RKO (cell line): Measurements from ENCODE around the gene SDK2.
"Not testable (repeated sequence)": the region's sequence is repeated elsewhere in the genome, so short reads cannot be mapped to it uniquely, and the experiment has no call there.

ENCODE experiments used
- DNase-seq: peaks from one replicate; pipeline ENCODE4 v3.0.0-alpha.2; 2016; ENCODE audit warnings: low spot score

SDK2 gene

GRCh38 chr17:73317513-73318426, 326.5 kb downstream of the SDK2 start:
- no peak for DNase-seq

GRCh38 chr17:73316919-73317505, 327.2 kb downstream of the SDK2 start:
- DNase-seq: no peak

DNA sequence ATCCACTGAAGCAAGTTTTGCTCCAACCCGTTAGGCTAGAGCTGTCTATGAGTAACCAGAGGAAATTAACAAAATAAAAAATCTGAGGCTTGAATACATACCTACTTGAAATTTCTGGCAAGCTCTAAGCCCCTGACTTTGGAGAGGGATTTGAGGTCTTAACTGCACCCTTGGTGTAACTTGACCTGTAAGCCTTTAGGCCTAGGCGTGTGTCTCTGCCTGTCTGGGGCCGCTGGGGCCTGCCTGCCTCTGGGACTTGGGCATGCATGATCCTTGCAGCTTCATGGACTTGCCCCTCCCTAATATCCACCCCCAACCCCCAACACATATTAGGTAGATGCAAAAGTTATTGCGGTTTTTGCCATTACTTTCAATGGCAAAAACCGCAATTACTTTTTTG, 328.8 kb downstream of the SDK2 start:
- DNase-seq: no peak

- DNase-seq: no peak
Measured at GRCh38 chr17:73313526-73314127, 330.6 kb downstream of the SDK2 start.

DNA sequence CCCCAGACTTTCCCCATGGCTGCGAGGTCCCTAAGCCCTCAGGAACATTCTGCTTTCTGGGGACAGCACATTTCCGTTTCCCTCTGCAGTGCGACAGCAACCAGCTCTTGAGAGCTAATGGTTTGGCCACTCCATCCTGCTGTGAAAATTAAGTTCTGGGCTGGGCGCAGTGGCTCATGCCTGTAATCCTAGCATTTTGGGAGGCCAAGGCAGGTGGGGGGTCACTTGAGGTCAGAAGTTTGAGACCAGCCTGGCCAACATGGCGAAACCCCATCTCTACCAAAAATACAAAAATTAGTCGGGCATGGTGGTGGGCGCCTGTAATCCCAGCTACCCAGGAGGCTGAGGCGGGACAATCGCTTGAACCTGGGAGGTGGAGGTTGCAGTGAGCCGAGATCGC, 331.4 kb downstream of the SDK2 start:
- DNase-seq: not testable (repeated sequence)

DNA sequence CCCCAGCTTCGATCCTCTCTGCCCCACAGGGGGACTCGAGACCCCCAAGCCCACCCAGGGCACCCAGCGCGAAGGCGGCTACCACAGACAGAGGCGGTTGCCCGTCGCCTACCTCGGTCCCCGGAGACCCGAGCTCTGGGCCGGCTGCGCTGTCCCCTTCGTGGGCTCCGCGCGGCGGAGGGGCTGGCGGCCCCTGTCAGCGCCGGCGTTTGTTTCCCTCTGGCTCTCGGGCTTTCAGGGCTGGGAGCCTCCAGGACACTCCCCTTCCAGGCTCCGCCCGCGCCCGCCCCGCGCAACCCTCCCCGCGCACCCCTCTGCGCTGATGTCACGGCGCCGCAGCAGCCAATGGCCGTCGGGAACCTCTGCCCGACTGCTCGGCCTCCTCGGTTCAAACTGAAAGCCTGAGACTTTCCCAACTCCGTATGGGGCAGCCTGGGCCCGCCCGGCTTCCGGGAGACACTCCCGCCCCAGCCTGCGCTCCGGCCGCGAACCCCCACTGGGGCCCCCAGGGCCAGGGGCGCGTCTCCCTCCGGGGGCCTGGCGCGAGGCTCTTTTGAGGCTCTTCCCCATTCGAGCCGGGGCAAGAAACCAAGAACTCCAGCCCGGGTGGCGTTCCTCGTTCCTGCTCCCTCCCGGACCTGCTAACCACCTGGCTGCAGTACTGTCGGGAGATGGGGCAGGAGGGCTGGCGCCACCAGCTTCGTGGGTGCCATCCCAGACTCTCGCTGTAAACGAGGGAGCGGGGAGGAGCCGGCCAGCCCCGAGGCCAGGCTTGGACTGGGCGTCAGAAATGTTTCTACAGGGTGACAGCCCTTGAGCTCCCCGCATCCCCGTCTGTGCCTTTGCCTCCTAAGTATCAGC, 332.2 kb downstream of the SDK2 start, which contains the start of gene CDC42EP4:
Gene CDC42EP4, minus strand, starts transcription at position 221 of the 861 bp plus-strand sequence. CDS start 25,501 bp downstream, outside the sequence.
- peak; percentile 91 for DNase-seq

GRCh38 chr17:73311428-73311780, 332.8 kb downstream of the SDK2 start:
- DNase-seq: no peak

- peak; percentile 69 for DNase-seq
Measured at GRCh38 chr17:73309727-73310596, 334.3 kb downstream of the SDK2 start.

DNA sequence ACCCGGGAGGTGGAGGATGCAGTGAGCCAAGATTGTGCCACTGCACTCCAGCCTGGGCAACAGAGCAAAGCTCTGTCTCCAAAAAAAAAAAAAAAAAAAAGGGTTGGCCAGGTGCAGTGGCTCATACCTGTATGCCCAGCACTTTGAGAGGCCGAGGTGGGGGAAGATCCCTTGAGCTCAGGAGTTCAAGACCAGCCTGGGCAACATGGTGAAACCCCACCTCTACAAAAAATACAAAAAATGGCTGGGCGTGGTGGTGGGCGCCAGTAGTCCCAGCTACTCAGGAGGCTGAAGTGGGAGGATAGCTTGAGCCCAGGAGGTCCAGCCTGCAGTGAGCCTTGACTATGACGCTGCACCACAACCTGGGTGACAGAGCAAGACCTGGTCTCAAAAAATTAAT, 335.3 kb downstream of the SDK2 start:
- not testable (repeated sequence) for DNase-seq

- DNase-seq: no peak
Measured at GRCh38 chr17:73308017-73308823, 336.0 kb downstream of the SDK2 start.

- no peak for DNase-seq
Measured at GRCh38 chr17:73307130-73307529, 337.1 kb downstream of the SDK2 start.

DNA sequence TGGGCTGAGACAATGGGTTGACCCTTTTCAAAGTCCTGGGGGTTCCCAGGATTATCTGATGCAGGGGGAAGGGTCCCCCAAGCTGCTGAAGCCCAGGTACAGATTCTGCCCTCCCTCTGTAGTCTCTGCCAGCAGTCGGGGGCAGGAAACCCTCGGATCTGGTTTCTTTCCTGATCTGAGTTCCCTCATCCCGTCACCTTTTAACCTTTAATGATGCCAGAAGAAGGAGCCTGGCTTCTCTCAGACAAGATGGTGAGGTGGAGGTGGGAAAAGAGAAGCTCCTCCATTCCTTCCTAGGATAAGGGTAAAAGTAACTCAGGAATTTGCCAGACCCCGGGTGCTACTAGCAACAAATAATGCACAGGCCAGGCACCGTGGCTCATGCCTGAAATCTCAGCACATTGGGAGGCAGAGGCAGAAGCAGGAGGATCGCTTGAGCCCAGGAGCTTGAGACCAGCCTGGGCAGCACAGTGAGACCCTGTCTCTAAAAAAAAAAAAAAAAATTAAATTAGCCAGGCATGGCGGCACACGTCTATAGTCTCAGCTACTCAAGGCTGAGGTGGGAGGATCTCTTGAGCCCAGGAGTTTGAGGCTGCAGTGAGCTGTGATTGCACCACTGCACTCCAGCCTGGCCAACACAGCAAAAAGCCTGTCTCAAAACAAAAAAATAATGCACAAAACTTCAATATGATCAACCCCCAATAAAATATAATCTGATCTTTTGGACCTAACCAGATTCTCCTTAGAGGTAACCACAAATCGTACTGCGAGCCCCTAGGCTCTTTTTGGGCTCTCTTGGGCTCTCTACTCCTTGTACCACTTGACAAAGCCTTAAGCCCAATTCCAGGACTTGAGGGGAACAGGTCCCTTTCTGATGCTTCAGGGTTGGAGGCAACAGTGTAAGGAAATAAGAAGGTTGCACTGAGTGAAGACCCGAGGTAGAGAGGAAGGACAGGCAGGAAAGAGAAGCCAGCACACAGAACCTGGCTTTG, 338.1 kb downstream of the SDK2 start:
- no peak for DNase-seq

GRCh38 chr17:73304971-73305812, 339.1 kb downstream of the SDK2 start:
- DNase-seq: no peak

GRCh38 chr17:73304438-73304837, 339.8 kb downstream of the SDK2 start:
- DNase-seq: no peak

DNA sequence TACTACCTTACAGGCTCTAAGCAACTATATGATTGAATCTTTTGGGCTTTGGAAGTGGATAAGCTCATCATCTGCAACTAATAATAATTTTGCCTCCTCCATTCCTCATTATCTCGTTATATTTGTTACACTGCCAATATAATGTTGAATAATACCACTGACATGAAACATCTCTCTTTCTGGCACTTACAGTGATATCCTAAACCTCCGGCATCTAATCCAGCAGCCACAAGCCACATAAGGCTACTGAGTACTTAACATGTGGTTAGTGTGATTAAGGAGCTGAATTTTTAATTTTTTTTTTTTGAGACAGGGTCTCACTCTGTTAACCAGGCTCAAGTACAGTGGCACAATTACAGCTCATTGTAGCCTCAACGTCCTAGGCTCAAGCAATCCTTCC, 342.1 kb downstream of the SDK2 start:
- DNase-seq: no peak

DNA sequence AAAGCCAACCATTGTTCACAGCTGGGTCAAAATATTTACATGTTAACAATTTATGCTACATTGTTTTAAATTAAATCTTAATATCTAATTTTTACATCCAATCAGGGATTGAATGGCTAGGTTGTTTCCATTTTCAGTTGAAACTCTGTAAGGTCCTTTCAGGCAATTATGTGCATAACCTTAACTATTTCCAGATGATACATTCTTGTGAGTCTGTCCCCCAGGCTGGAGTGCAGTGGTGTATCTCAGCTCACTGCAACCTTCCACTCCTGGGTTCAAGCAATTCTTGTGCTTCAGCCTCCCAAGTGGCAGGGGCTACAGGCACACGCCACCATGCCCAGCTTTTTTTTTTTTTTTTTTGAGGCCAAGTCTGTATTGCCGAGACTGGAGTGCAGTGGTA, 342.9 kb downstream of the SDK2 start:
- no peak for DNase-seq

DNA sequence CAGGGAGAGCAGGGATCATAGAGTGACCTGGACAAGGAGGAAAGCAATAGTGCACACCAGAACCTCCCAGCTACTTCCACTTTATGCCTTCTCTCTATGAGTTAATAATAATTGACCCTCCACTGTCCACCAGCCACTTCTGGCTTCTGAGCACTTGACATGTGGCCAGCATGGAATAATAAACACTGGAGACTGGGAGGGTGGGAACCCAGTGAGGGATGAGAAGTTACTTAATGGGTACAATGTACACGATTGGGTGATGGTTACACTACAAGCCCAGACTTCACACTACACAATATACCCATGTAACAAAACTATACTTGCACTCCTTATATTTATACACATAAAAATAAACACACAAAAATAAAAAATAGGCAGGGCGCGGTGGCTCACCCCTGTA, 343.9 kb downstream of the SDK2 start:
- DNase-seq: no peak
